KOPT-K1 (cell line): ENCODE data around the gene OR51E1.

Source experiments
- H3K27ac ChIP-seq: fragments of 200-600 bp; sonication (generic); 2 replicates; pipeline ENCODE4 v1.5.1; 2016; ENCODE audit warnings: antibody characterized with exemption, mild to moderate bottlenecking, low read depth, low read length; ENCODE audit not compliant: poor library complexity, severe bottlenecking
- H3K36me3 ChIP-seq: fragments of 200-600 bp; sonication (generic); 2 replicates; pipeline ENCODE4 v1.5.1; 2017; ENCODE audit warnings: antibody characterized with exemption, mild to moderate bottlenecking, low read length, moderate library complexity; ENCODE audit not compliant: insufficient read depth
- H3K9me3 ChIP-seq: fragments of 200-600 bp; sonication (generic); 2 replicates; pipeline ENCODE4 v1.5.1; 2017; ENCODE audit warnings: antibody characterized with exemption, low read length, mild to moderate bottlenecking; ENCODE audit not compliant: insufficient read depth, poor library complexity, severe bottlenecking

Gene OR51E1

DNA sequence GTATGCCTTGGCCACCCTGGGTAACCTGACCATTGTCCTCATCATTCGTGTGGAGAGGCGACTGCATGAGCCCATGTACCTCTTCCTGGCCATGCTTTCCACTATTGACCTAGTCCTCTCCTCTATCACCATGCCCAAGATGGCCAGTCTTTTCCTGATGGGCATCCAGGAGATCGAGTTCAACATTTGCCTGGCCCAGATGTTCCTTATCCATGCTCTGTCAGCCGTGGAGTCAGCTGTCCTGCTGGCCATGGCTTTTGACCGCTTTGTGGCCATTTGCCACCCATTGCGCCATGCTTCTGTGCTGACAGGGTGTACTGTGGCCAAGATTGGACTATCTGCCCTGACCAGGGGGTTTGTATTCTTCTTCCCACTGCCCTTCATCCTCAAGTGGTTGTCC is 3.9 kb upstream of the OR51E1 start:
- no peak overlapping the region for H3K27ac ChIP-seq
- H3K36me3 ChIP-seq: no peaks in the 10 kb centered on the region
- no peaks in the 10 kb centered on the region for H3K9me3 ChIP-seq

DNA sequence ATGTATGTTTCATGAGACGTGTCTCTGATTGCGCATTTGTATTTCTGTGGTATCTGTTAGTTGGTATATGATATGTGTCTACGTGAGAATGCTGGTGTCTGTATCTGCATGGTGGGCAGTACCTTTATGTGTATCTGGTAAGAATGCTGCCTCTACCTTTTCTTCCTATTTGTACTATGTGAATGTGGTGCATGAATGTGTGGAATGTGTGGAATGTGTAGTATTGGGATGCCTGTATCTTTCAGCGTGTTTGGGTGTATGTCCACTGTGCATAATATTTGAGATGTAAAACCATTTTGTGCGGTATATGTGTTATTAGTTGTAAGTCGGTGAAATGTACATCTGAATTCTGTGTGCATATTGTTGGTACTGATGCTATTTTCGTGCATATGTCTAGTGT is 2.3 kb upstream of the OR51E1 start:
- no peaks in the 10 kb centered on the region for H3K36me3 ChIP-seq
- H3K9me3 ChIP-seq: no peaks in the 10 kb centered on the region
- no peak overlapping the region for H3K27ac ChIP-seq

DNA sequence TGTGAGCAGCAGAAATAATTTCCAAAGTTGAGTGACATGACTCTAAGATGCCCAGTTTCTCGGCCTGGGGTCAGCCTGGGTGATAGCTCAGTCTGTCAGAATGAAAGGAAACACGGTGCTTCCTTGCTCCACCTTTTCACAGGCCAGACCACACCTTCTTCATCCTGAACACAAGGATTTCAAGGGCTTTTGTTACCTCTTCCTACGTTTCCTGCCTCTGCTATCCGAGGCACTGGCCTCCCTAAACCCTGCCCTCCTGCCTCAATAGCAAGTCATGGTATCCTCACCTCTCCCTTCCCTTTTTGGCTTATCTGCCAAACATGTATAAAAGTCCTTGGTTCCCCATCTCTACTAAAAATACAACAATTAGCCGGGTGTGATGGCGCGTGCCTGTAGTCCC is 1.7 kb upstream of the OR51E1 start:
- H3K36me3 ChIP-seq: no peaks in the 10 kb centered on the region
- no peak overlapping the region for H3K27ac ChIP-seq
- no peaks in the 10 kb centered on the region for H3K9me3 ChIP-seq

DNA sequence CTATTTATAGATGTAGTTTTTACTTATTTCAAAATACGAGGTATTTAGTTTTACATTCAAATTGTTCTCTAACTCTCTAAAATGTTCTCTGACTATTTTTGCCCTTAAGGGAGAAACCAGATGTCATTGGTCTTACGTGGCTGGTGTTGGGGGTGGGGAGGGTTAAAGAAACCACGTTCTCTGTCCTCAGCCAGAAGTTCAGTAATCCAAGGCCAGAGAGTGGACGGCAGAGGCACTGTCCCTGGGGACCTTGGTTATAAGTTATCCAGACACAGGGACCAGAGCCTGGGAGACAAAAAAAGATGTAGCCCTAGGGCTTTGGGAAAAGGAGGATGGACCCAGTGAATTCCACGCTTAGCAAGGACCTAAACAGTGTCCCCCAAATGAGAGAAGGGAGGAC is 706 bp upstream of the OR51E1 start:
- Histone ChIP-seq H3K9me3 (no peaks in the 10 kb centered on the region), H3K27ac (no peak overlapping the region), H3K36me3 (no peaks in the 10 kb centered on the region)

DNA sequence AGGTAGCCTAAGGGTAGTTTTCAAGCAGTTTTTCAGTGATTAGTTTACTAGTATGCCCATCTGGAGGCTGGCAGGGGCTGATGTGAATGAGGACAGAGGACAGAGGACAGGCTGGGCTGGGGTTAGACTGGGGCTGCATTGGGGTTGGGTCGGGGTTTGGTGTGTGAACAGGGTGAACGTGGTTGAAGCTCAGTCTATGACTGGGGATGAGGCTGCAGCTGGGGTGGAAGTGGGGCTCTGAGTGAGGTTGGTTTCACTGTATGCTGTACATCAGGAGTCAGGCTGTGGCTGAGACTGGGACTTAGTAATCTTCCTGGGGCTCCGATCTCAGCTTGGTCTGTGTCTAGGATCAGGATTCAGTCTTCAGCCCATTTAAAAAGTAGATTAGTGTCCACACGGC is 451 bp downstream of the OR51E1 start:
- no peaks in the 10 kb centered on the region for H3K36me3 ChIP-seq
- no peaks in the 10 kb centered on the region for H3K9me3 ChIP-seq
- no peak overlapping the region for H3K27ac ChIP-seq

DNA sequence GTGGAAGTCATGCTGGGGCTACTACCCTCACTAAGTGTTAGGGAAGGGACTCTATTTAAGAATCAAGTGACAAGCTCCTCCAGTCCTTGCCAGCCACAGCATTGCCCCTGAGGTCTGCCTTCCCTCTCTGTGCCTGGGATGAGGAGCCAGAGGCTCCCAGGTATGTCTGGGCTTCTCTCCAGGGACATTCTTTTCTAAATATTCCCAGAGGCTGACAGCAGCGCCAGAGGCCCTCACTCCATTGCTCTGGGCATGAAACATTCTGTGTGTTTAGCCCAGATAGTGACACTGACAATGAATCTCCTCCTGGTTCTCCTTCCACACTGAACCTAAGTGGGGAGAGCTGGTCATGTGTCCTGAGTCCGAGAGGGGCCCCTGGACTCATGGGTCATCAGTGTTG is 2.2 kb downstream of the OR51E1 start:
- no peaks in the 10 kb centered on the region for H3K36me3 ChIP-seq
- H3K27ac ChIP-seq: no peak overlapping the region
- no peaks in the 10 kb centered on the region for H3K9me3 ChIP-seq

DNA sequence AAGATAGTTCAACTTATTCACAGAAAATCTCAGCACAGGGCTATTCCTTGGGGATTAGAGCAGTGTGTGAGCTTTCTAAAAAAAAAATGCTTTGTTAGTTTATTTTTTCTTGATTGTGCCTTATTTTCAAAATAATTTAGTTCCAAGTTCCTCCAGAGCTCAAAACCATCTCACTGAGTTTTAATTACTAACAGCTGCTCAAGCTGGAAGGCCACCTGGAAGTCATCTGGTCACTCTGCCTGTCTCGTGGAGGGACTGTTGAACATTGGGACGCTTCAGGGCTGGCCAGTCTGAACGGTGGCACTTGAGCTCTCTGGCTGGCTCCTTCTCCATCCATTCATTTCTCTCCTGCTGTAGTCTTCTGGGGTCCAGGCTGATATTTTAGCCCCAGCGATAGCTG is 4.0 kb downstream of the OR51E1 start:
- H3K27ac ChIP-seq: no peak overlapping the region
- no peaks in the 10 kb centered on the region for H3K9me3 ChIP-seq

DNA sequence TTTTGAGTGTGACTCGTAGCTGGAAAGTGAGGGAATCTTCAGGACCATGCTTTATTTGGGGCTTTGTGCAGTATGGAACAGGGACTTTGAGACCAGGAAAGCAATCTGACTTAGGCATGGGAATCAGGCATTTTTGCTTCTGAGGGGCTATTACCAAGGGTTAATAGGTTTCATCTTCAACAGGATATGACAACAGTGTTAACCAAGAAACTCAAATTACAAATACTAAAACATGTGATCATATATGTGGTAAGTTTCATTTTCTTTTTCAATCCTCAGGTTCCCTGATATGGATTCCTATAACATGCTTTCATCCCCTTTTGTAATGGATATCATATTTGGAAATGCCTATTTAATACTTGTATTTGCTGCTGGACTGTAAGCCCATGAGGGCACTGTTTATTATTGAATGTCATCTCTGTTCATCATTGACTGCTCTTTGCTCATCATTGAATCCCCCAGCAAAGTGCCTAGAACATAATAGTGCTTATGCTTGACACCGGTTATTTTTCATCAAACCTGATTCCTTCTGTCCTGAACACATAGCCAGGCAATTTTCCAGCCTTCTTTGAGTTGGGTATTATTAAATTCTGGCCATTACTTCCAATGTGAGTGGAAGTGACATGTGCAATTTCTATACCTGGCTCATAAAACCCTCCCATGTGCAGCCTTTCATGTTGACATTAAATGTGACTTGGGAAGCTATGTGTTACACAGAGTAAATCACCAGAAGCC is 11.0 kb downstream of the OR51E1 start:
- H3K36me3 ChIP-seq: no peaks in the 10 kb centered on the region
- no peaks in the 10 kb centered on the region for H3K9me3 ChIP-seq
- no peak overlapping the region for H3K27ac ChIP-seq

More for the DNA sequence above, 4.0 kb downstream of the OR51E1 start:
- no peaks in the 10 kb centered on the region for H3K36me3 ChIP-seq

DNA sequence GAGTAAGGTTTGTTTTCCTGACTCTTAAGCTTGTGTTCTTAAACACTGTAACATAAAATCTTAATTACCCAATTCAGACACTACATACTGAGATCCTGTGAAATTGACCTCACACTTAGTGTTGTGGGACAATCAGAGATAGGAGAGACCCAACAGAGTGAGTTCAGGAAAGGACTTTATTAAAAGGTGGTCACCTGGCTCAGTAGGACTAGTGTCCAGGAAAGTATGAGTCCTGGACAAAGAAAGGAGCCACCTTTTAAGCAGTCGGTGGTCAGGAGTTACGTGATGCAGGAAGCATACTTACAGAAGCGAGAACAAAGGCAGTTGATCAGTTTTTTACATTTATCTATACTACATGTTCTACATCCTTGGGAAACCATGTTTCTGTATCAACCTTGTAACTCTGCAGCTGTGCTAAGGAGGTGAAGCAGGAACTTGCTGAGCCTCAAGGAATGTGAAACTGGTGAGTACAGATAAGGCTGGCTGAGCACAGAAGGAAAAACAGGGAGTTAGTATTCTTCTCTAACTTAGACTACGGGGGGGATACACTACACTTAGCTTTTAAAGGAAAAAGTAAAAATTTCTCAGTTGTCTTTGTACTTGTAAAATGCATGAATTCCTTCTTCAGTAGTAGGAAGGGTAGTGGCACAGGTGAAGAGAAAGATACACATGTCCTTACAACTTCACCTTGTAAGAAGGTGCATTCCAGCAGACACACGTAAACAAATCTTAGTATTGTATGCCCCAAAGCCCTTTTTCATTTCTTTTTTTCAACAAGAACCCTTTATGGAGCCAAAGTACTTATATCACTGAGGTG is 15.1 kb downstream of the OR51E1 start:
- Histone ChIP-seq H3K9me3 (no peaks in the 10 kb centered on the region), H3K27ac (no peak overlapping the region), H3K36me3 (no peaks in the 10 kb centered on the region)

DNA sequence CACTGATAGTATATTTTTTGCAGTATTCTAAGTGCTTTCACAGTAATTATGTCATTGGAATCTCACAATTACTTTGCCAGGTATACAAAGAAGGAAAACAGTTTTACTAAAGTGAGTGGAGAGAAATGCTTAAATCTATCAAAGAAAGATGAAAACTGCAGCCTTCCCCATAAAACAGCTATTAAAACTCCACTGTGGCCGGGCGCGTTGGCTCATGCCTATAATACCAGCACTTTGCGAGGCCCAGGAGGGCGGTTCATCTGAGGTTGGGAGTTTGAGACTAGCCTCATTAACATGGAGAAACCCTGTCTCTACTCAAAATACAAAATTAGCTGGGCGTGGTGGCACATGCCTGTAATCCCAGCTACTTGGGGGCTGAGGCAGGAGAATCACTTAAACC is 19.1 kb downstream of the OR51E1 start:
- Histone ChIP-seq H3K9me3 (no peaks in the 10 kb centered on the region), H3K36me3 (no peaks in the 10 kb centered on the region), H3K27ac (no peak overlapping the region)

DNA sequence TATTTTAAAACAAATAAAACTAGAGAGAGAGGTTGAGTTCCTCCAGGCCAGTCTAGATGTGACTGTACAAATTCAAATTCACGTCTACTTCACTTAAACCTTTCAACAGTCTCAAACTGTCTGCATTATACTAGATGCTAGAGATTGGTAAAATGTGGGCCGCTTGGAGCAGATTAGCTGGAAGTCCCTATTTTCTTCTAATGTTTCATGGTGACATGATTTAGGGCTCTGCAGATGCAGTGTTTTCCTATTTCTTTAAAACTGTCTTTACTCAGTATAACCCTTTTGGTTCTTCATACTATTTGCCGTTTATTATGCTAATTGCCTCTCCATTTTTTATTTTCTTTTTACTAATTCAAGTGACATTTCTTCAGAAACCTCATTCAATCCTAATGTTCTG is 20.4 kb downstream of the OR51E1 start:
- no peaks in the 10 kb centered on the region for H3K36me3 ChIP-seq
- H3K27ac ChIP-seq: no peak overlapping the region
- no peaks in the 10 kb centered on the region for H3K9me3 ChIP-seq

DNA sequence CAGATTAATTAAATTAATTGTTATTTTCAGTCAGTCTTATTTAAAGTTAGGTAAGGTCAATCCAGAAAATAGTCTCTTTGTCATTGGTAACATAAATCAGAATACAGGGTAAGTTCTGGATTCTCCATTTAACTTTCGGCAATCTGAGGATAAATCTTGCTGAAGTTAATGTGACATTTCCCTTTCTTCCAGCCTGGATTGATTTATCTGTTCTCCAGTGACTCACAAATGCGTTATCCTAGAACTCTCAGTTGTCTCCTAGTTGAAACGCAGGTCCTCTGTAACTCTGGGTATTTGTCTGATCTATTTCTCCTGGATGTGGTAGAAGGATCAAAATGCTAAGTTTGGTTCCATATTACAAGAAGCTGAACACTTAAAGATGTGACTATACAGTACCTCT is 21.0 kb downstream of the OR51E1 start:
- no peaks in the 10 kb centered on the region for H3K9me3 ChIP-seq
- no peak overlapping the region for H3K27ac ChIP-seq
- H3K36me3 ChIP-seq: no peaks in the 10 kb centered on the region

DNA sequence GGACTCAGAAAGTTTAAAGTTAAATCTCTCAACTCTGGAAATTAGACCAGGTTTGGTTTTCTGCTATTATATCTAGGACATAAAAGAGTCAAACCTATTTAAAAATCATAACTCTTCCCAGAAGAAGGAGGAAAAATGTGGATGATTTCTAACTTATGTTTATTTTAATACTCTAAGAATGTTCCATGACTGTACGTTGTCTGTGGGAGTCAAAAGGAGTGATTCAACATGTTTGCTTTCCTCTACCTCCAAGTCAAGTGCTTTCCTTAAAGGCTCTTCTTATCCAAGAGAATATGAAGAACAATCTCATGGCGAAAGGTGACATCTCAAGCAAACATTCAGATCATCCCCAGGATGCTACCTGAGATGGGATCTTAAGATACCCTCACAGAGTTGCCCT is 21.6 kb downstream of the OR51E1 start:
- Histone ChIP-seq H3K27ac (no peak overlapping the region), H3K9me3 (no peaks in the 10 kb centered on the region), H3K36me3 (no peaks in the 10 kb centered on the region)

DNA sequence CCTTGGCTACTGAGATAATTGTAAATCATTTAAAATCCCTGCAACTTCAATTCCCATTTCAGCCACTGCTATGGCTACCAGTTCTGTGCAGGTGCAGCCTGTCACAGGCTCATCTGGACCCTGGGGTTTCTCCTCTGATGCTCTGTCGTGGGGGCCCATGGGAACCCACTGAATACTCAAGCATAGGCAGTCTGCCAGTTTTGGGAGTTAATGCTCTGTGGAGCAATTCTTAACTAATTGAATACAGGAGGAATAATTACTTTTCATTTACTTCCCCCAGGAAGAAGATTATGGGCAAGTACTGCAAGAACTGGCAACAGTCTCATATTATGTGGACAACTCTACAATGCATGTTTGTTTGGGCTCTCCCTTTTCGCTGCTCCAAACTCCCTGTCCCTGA is 28.0 kb downstream of the OR51E1 start:
- Histone ChIP-seq H3K27ac (no peak overlapping the region), H3K9me3 (no peaks in the 10 kb centered on the region), H3K36me3 (no peaks in the 10 kb centered on the region)

DNA sequence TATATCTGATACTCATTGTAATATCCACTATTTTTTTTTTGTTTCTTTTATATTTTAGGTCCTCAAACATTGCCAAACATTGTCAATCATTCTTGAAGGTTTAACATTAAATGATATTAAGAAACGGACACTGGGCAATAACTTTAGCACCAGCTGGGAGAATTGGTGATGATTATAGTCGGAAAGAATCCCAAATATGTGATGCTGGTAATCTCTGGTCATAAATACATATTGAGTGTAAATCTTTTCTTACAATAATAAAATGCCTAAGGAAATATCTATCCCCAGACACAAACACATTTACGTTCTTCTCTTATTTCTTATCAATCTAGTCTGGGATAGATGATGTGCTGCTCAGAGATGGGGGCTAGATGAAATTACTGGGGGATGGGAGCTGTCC is 28.7 kb downstream of the OR51E1 start:
- Histone ChIP-seq H3K27ac (no peak overlapping the region), H3K9me3 (no peaks in the 10 kb centered on the region), H3K36me3 (no peaks in the 10 kb centered on the region)

DNA sequence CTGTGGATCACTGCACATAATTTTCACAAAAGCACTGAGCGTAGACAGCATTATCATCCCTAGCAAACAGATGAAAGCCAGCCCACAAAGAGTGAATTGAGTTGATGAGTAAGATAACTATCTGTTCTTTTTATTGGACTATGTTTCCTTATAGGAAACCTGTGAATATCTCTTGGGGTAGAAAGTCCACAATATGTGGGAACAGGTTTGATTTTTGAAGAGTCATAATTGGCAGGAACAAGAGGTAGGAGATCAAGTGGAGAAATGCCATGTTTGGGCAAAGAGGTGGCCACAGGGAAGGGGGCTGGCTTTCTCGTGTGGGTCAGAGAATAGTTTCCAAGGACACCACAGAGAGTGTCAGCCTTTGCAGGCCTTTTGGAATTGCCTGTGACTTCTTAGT is 30.0 kb downstream of the OR51E1 start:
- H3K27ac ChIP-seq: no peak overlapping the region
- H3K9me3 ChIP-seq: no peaks in the 10 kb centered on the region
- no peaks in the 10 kb centered on the region for H3K36me3 ChIP-seq
